H9 (cell line): ENCODE measurements around the gene FAM236A. TPM values are rescaled to one million over a fixed set of nuclear protein-coding genes. Genes with fewer than 3 reads are reported as not detected.
"Not testable (repeated sequence)": the region's sequence is repeated elsewhere in the genome, so short reads cannot be mapped to it uniquely, and the experiment has no call there.

Experiments used
- DNase-seq: peaks from one replicate; pipeline ENCODE4 v3.0.0-alpha.2; 2017
- H2AFZ ChIP-seq: one replicate; pipeline ENCODE4 v1.6.1; 2013; ENCODE audit warnings: mild to moderate bottlenecking, low read length, control low read depth, moderate library complexity
- H2AK5ac ChIP-seq: 2 replicates; pipeline ENCODE4 v1.6.1; 2013; ENCODE audit warnings: low read length, control low read depth, mixed read lengths; ENCODE audit not compliant: insufficient read length
- H2BK120ac ChIP-seq: one replicate; pipeline ENCODE4 v1.6.1; 2013; ENCODE audit warnings: low read depth, mild to moderate bottlenecking, low read length, control low read depth, inconsistent platforms; ENCODE audit not compliant: poor library complexity, severe bottlenecking
- H2BK12ac ChIP-seq: 2 replicates; pipeline ENCODE4 v1.6.1; 2013; ENCODE audit warnings: low read length, control low read depth, mixed read lengths, low read depth; ENCODE audit not compliant: insufficient read length
- H2BK15ac ChIP-seq: 2 replicates; pipeline ENCODE4 v1.6.1; 2013; ENCODE audit warnings: low read depth, low read length, control low read depth
- H2BK20ac ChIP-seq: one replicate; pipeline ENCODE4 v1.6.1; 2013; ENCODE audit warnings: low read depth, mild to moderate bottlenecking, low read length, control low read depth, inconsistent platforms; ENCODE audit not compliant: poor library complexity, severe bottlenecking
- H2BK5ac ChIP-seq: 2 replicates; pipeline ENCODE4 v1.6.1; 2013; ENCODE audit warnings: low read length, control low read depth, mixed read lengths; ENCODE audit not compliant: insufficient read length
- H3K14ac ChIP-seq: 2 replicates; pipeline ENCODE4 v1.6.1; 2013; ENCODE audit warnings: low read length, control low read depth; ENCODE audit not compliant: insufficient read depth
- H3K18ac ChIP-seq: 2 replicates; pipeline ENCODE4 v1.6.1; 2013; ENCODE audit warnings: low read depth, mild to moderate bottlenecking, mixed read lengths, low read length, control low read depth; ENCODE audit not compliant: insufficient read length
- H3K23ac ChIP-seq: 2 replicates; pipeline ENCODE4 v1.6.1; 2013; ENCODE audit warnings: low read length, control low read depth, mixed read lengths, low read depth; ENCODE audit not compliant: insufficient read length
- H3K23me2 ChIP-seq: 2 replicates; pipeline ENCODE4 v1.6.1; 2013; ENCODE audit warnings: low read depth, mild to moderate bottlenecking, mixed read lengths, low read length, control low read depth; ENCODE audit not compliant: insufficient read length, poor library complexity, severe bottlenecking
- H3K27ac ChIP-seq: 2 replicates; pipeline ENCODE4 v1.5.1; 2013; ENCODE audit warnings: low read length, control low read depth, mixed read lengths, low read depth; ENCODE audit not compliant: insufficient read length
- H3K27me3 ChIP-seq: 2 replicates; pipeline ENCODE4 v1.6.1; 2013; ENCODE audit warnings: low read length, control low read depth, inconsistent platforms; ENCODE audit not compliant: insufficient read depth
- H3K4ac ChIP-seq: 2 replicates; pipeline ENCODE4 v1.6.1; 2013; ENCODE audit warnings: low read depth, mild to moderate bottlenecking, control low read depth, inconsistent platforms, low read length, moderate library complexity
- H3K4me1 ChIP-seq: 2 replicates; pipeline ENCODE4 v1.6.1; 2013; ENCODE audit warnings: low read length, control low read depth, inconsistent platforms; ENCODE audit not compliant: insufficient read depth
- H3K4me2 ChIP-seq: 2 replicates; pipeline ENCODE4 v1.6.1; 2013; ENCODE audit warnings: low read length, control low read depth, mixed read lengths; ENCODE audit not compliant: insufficient read length, insufficient read depth
- H3K56ac ChIP-seq: 2 replicates; pipeline ENCODE4 v1.6.1; 2013; ENCODE audit warnings: low read depth, mild to moderate bottlenecking, mixed read lengths, low read length, control low read depth; ENCODE audit not compliant: insufficient read length
- H3K79me1 ChIP-seq: 2 replicates; pipeline ENCODE4 v1.6.1; 2013; ENCODE audit warnings: low read depth, mild to moderate bottlenecking, moderate library complexity, low read length, control low read depth, inconsistent platforms; ENCODE audit not compliant: insufficient read depth, poor library complexity, severe bottlenecking
- H3K79me2 ChIP-seq: 2 replicates; pipeline ENCODE4 v1.6.1; 2013; ENCODE audit warnings: low read length, control low read depth, inconsistent platforms; ENCODE audit not compliant: insufficient read depth
- H3K9ac ChIP-seq: 2 replicates; pipeline ENCODE4 v1.6.1; 2013; ENCODE audit warnings: low read length, control low read depth, mixed read lengths; ENCODE audit not compliant: insufficient read length; ENCODE audit errors: extremely low read depth
- H3K9me3 ChIP-seq: one replicate; pipeline ENCODE4 v1.6.1; 2013; ENCODE audit warnings: low read depth, low read length, inconsistent platforms; ENCODE audit not compliant: control insufficient read depth
- H3T11ph ChIP-seq: one replicate; pipeline ENCODE4 v1.6.1; 2013; ENCODE audit warnings: mild to moderate bottlenecking, low read length, control low read depth, inconsistent platforms
- H4K20me1 ChIP-seq: one replicate; pipeline ENCODE4 v1.6.1; 2013; ENCODE audit not compliant: control insufficient read depth, insufficient read length, insufficient read depth
- H4K5ac ChIP-seq: 2 replicates; pipeline ENCODE4 v1.6.1; 2013; ENCODE audit warnings: low read depth, mild to moderate bottlenecking, mixed read lengths, low read length, control low read depth; ENCODE audit not compliant: insufficient read length
- H4K8ac ChIP-seq: replicated peaks from 2 replicates; pipeline ENCODE4 v1.6.1; 2013; ENCODE audit warnings: low read length, control low read depth, mixed read lengths, low read depth; ENCODE audit not compliant: insufficient read length
- H4K91ac ChIP-seq: 2 replicates; pipeline ENCODE4 v1.6.1; 2013; ENCODE audit warnings: low read depth, mild to moderate bottlenecking, moderate library complexity, mixed read lengths, low read length, control low read depth; ENCODE audit not compliant: insufficient read length
- H3K27ac Mint-ChIP-seq, 3 experiments: 2 replicates in 2 of 3; 3 replicates in 1 of 3; pipeline ENCODE4 v1.8.0; 2020 to 2021; ENCODE audit warnings: mixed read lengths in 3 of 3, mild to moderate bottlenecking in 1 of 3, moderate library complexity in 1 of 3
- H3K27me3 Mint-ChIP-seq: 2 replicates; pipeline ENCODE4 v1.8.0; 2021; ENCODE audit warnings: low read depth, mild to moderate bottlenecking, moderate library complexity, mixed read lengths
- H3K36me3 Mint-ChIP-seq, 3 experiments: 2 replicates in 2 of 3; 3 replicates in 1 of 3; pipeline ENCODE4 v1.8.0; 2020 to 2021; ENCODE audit warnings: low read depth in 3 of 3, mixed read lengths in 3 of 3; ENCODE audit not compliant: insufficient read depth in 1 of 3
- H3K4me1 Mint-ChIP-seq, 2 experiments: 2 replicates each; pipeline ENCODE4 v1.8.0; 2020; ENCODE audit warnings: mixed read lengths in 2 of 2
- H3K4me3 Mint-ChIP-seq, 2 experiments: 2 replicates in 1 of 2; 3 replicates in 1 of 2; pipeline ENCODE4 v1.8.0; 2020 to 2021; ENCODE audit warnings: mild to moderate bottlenecking in 2 of 2, mixed read lengths in 2 of 2, moderate library complexity in 1 of 2
- H3K9me3 Mint-ChIP-seq, 2 experiments: 2 replicates in 1 of 2; 3 replicates in 1 of 2; pipeline ENCODE4 v1.8.0; 2020; ENCODE audit warnings: mild to moderate bottlenecking in 2 of 2, mixed read lengths in 2 of 2, moderate library complexity in 1 of 2
- WGBS: extraction: QIAGEN DNeasy Blood & Tissue Kit; methylation state at CpG from one replicate; pipeline ENCODE4 v1.1.7; 2013; ENCODE audit warnings: missing lambda C conversion rate, low lambda C conversion rate, mixed read lengths; ENCODE audit not compliant: insufficient read length; ENCODE audit errors: extremely low coverage; 5-methylcytosine and 5-hydroxymethylcytosine counted together
- long read RNA-seq: library from polyadenylated mRNA; unstranded; transcript quantifications from one replicate; pipeline ENCODE4 v2.0.0, GENCODE V29; 2020
- total RNA-seq: library from RNA; stranded (reverse); gene quantifications from 2 replicates; pipeline ENCODE4 v1.2.1, GENCODE V29; 2021

FAM236A gene
- not detected in 2 replicates for total RNA-seq
- long read RNA-seq: 0 reads

DNA sequence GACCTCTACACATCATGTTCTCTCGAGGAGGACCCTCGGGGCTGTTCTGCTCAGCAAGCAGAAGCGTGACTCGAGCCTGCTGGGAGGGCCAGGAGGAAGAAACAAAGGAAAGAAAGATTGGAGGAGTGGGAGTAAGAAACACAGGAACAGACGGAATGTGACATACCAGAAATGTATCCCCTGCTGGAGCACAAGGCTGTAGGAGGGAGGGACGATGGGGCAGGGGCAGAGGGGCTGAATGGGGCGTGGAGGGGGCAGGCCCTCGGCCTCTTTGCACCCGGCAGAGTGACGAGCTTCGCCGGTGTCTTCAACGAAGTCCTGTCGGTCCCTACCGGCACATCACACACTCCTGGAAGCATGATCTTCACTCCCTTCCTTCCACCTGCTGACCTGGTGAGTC lies at the start of gene FAM236A:
Gene FAM236A (plus strand): TSS at position 301 of the 400 bp plus-strand sequence. CDS start 57 bp downstream, at position 358.
- not testable (repeated sequence) for H3K9me3 ChIP-seq, H3K4me1 Mint-ChIP-seq, H3K23ac ChIP-seq, H2AK5ac ChIP-seq, H3K4ac ChIP-seq, H3K79me2 ChIP-seq, H2BK15ac ChIP-seq, DNase-seq, H3K27ac ChIP-seq, H3K27me3 Mint-ChIP-seq, H3K9ac ChIP-seq, H2BK120ac ChIP-seq, H3K27ac Mint-ChIP-seq, H2BK12ac ChIP-seq, H3K56ac ChIP-seq, H3K36me3 Mint-ChIP-seq, H3K23me2 ChIP-seq, H3K27me3 ChIP-seq, H4K5ac ChIP-seq, H3K9me3 Mint-ChIP-seq, H4K8ac ChIP-seq, H3K18ac ChIP-seq, H2BK20ac ChIP-seq, H3K4me1 ChIP-seq, H3K79me1 ChIP-seq, H2AFZ ChIP-seq, H4K91ac ChIP-seq, H2BK5ac ChIP-seq, H4K20me1 ChIP-seq, H3K4me3 Mint-ChIP-seq, H3T11ph ChIP-seq, H3K14ac ChIP-seq, H3K4me2 ChIP-seq
- WGBS: no CpG with 5 or more reads among the region's 15 CpGs

GRCh38 chrX:72889740-72890139 lies 48.3 kb upstream of the FAM236A start:
- H2BK12ac ChIP-seq, H4K91ac ChIP-seq, H3K23me2 ChIP-seq, H3T11ph ChIP-seq, H3K9me3 ChIP-seq, H3K79me2 ChIP-seq, H3K9ac ChIP-seq, H3K27me3 Mint-ChIP-seq, H3K4me3 Mint-ChIP-seq, H2AFZ ChIP-seq, DNase-seq, H4K8ac ChIP-seq, H2BK20ac ChIP-seq, H2BK15ac ChIP-seq, H2AK5ac ChIP-seq, H3K27ac ChIP-seq, H3K4ac ChIP-seq, H3K79me1 ChIP-seq, H4K5ac ChIP-seq, H3K4me2 ChIP-seq, H3K4me1 Mint-ChIP-seq, H3K18ac ChIP-seq, H3K23ac ChIP-seq, H3K27ac Mint-ChIP-seq, H3K36me3 Mint-ChIP-seq, H2BK5ac ChIP-seq, H2BK120ac ChIP-seq, H3K27me3 ChIP-seq, H3K4me1 ChIP-seq, H4K20me1 ChIP-seq, H3K56ac ChIP-seq, H3K14ac ChIP-seq, H3K9me3 Mint-ChIP-seq: not testable (repeated sequence)
- WGBS: no CpG with 5 or more reads among the region's 14 CpGs
